HG03521 (cell line): Measurements from ENCODE around the gene BEND3.
"Not testable (repeated sequence)": the region's sequence is repeated elsewhere in the genome, so short reads cannot be mapped to it uniquely, and the experiment has no call there.

Experiments used
- ATAC-seq: cut with Tn5 transposase; IDR thresholded peaks from one replicate; pipeline ENCODE4 v1.9.1; 2021; ENCODE audit warnings: mild to moderate bottlenecking, moderate library complexity; ENCODE audit not compliant: unreplicated experiment

The BEND3 gene

GRCh38 chr6:107121964-107122495, 6.7 kb upstream of the BEND3 start:
- ATAC-seq, result no peak

GRCh38 chr6:107121266-107121665, 6.0 kb upstream of the BEND3 start:
- no peak for ATAC-seq

GRCh38 chr6:107120404-107120803, 5.1 kb upstream of the BEND3 start:
- no peak for ATAC-seq

GRCh38 chr6:107118976-107119375, 3.7 kb upstream of the BEND3 start:
- no peak for ATAC-seq

- not testable (repeated sequence) for ATAC-seq
Observed at GRCh38 chr6:107118540-107118939, 3.2 kb upstream of the BEND3 start.

- ATAC-seq, result no peak
Observed at GRCh38 chr6:107116931-107117330, 1.6 kb upstream of the BEND3 start.

GRCh38 chr6:107116328-107116892, 1.1 kb upstream of the BEND3 start:
- no peak for ATAC-seq

- ATAC-seq, result peak; percentile 17
Observed at GRCh38 chr6:107115695-107116327, 496 bp upstream of the BEND3 start.

GRCh38 chr6:107114213-107114925, 946 bp downstream of the BEND3 start:
- peak; percentile 67 for ATAC-seq

GRCh38 chr6:107110200-107110599, 5.1 kb downstream of the BEND3 start:
- ATAC-seq, result no peak

- ATAC-seq, result no peak
Observed at GRCh38 chr6:107108201-107108890, 7.0 kb downstream of the BEND3 start.

- ATAC-seq, result no peak
Observed at GRCh38 chr6:107107791-107108190, 7.5 kb downstream of the BEND3 start.

GRCh38 chr6:107106165-107106564, 9.2 kb downstream of the BEND3 start:
- no peak for ATAC-seq

GRCh38 chr6:107105511-107106116, 9.7 kb downstream of the BEND3 start:
- no peak for ATAC-seq

GRCh38 chr6:107103082-107103481, 12.2 kb downstream of the BEND3 start:
- no peak for ATAC-seq

GRCh38 chr6:107102414-107102805, 12.9 kb downstream of the BEND3 start:
- no peak for ATAC-seq

GRCh38 chr6:107101686-107102413, 13.5 kb downstream of the BEND3 start:
- no peak for ATAC-seq

GRCh38 chr6:107101211-107101610, 14.1 kb downstream of the BEND3 start:
- ATAC-seq, result no peak

- no peak for ATAC-seq
Observed at GRCh38 chr6:107098436-107099307, 16.6 kb downstream of the BEND3 start.
